Measurements from ENCODE around the gene C1orf21.
"Not testable (repeated sequence)": the region's sequence is repeated elsewhere in the genome, so short reads cannot be mapped to it uniquely, and the experiment has no call there.

Gene C1orf21

GRCh38 chr1:184598403-184599193, 211.8 kb downstream of the C1orf21 start:
- no peak for DNase-seq (ENCODE audit: low spot score)

DNA sequence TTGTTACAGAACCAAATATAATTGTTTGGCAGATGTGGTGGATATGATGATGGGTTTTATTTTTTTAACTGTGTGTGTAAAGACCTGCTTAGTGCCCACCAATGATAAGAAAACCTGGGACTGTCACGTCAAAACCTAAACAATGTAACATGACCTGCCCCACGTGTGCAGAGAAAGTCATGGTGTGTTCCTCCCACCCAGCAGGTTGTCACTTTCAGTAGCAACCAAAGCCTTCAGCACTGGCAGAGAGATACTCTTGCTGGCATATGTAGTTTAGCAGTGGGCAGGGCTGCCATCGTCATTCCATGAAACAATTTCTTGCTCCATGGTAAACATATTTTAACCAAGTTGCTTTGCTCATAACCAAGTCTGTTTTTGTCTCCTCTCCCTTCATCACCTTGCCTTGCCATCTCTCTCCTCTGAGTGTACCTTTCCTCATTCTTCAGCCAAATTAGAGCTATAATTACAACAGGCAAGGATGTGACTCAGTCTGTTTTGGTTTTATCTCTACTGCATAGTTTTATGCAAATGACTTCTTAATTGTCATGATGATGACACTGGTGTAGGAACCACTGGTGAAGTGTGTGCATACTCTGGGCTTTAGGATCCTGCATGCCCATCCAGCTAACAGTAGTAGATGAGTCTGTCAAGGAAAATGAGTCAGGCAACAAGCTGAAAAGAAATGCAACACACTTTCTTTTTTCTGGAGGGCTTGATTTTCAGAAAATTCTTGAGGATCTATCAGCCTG, 217.5 kb downstream of the C1orf21 start:
- DNase-seq (ENCODE audit: low spot score), result no peak

DNA sequence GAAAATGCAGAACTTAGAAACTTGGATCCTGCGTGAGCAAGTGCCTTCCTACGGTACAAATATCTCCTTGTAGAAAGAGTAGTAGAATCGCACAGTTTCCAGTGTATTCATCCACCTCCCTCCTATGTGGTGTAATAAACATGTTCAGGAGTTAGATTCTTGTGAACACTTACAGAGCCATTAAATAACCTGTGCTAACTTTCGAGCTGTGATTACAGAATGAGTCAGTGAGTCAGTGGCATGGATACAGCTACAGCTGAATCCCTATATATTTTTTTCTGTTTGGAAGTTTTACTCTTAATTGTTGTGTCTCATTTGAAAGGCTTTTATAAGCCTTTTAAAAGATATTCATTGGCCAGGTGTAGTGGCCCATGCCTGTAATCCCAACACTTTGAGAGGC, 219.1 kb downstream of the C1orf21 start:
- no peak for DNase-seq (ENCODE audit: low spot score)

DNA sequence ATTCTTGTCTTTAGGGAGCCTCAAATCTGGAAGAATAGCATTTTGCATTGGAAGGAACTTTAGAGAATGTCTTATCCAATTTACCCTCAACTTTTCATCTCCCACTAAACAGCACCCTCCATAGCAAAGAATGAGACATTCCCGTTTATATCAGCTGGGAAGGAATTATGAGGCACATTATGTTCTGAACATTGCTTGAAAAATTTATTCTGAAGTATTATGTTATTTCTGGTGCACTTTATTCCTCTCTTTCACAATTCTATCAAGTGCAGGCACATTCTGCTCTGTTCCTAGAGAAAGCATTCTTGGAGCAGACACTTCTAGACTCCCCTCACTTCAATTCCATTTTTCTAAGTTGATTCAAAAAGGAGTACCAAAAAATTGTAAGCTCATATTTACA, 220.0 kb downstream of the C1orf21 start:
- no peak for DNase-seq (ENCODE audit: low spot score)

DNA sequence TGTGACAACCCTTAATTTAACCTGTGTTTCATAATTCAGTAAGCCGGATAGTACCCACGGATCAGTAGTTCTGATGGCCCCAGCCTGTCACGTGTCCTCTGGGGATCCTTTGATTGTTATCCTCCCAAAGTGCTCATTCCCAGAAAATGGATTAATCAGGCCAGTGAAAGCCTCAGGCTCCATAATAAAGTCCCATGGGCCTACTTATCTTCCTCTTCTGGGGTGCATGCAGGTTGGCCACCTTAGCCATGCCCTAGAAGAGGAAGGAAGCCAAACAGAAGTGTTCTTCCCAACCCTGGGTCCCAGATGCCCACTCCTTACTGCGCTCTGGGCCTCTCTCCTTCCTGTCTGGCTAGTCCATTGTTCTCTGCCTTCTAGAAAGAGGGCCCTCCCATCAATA, 221.8 kb downstream of the C1orf21 start:
- no peak for DNase-seq (ENCODE audit: low spot score)

- no peak for DNase-seq (ENCODE audit: low spot score)
These were observed 222.2 kb downstream of the C1orf21 start for GRCh38 chr1:184608990-184609389.

GRCh38 chr1:184610876-184611595, 224.2 kb downstream of the C1orf21 start:
- DNase-seq (ENCODE audit: low spot score), result no peak

- DNase-seq (ENCODE audit: low spot score), result not testable (repeated sequence)
These were observed 225.4 kb downstream of the C1orf21 start for GRCh38 chr1:184612229-184612628.

GRCh38 chr1:184614667-184615066, 227.8 kb downstream of the C1orf21 start:
- no peak for DNase-seq (ENCODE audit: low spot score)

GRCh38 chr1:184615301-184615700, 228.5 kb downstream of the C1orf21 start:
- no peak for DNase-seq (ENCODE audit: low spot score)

DNA sequence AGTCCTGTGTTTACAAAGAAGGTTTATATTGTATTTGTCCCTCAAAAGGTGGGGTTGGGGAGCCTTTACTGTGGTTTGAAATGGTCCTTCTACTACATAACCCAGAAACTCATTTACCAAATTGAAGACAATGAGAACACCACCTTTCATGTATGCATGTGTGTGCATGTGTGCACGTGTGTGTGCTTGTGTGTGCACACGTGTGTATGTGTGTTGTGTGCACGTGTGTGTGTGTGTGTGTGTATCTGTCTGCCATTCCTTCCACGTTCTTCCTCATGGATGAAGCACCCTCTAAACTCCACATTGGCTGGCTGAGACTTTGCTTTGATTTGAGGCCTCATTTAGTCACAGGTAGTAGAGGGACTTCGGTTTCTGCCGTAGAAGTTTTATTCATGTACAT, 229.7 kb downstream of the C1orf21 start:
- DNase-seq (ENCODE audit: low spot score), result no peak

- DNase-seq (ENCODE audit: low spot score), result no peak
These were observed 230.7 kb downstream of the C1orf21 start for GRCh38 chr1:184617433-184618029.

DNA sequence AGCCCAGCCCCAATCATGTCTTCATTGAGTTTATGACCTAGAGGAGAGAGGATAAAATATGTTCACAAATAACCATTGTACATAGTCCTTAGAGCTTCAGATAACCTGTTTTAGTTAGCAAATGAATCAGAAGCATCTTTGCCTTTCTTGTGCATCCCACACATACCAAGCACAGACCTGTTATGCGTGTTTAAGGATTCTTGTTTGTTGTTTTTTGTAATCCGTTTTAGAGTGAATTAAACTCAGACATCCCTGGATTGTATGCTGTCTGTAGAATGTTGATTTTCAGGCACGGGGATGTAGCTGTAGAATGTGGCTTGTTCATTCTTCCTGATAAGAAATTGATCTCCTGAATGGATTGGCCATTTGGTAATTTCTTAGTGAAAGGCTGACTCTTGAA, 232.0 kb downstream of the C1orf21 start:
- DNase-seq (ENCODE audit: low spot score), result no peak

- no peak for DNase-seq (ENCODE audit: low spot score)
These were observed 233.6 kb downstream of the C1orf21 start for GRCh38 chr1:184620469-184620868.

GRCh38 chr1:184621260-184621659, 234.4 kb downstream of the C1orf21 start:
- no peak for DNase-seq (ENCODE audit: low spot score)

- DNase-seq (ENCODE audit: low spot score), result no peak
These were observed 235.5 kb downstream of the C1orf21 start for GRCh38 chr1:184622136-184622823.

DNA sequence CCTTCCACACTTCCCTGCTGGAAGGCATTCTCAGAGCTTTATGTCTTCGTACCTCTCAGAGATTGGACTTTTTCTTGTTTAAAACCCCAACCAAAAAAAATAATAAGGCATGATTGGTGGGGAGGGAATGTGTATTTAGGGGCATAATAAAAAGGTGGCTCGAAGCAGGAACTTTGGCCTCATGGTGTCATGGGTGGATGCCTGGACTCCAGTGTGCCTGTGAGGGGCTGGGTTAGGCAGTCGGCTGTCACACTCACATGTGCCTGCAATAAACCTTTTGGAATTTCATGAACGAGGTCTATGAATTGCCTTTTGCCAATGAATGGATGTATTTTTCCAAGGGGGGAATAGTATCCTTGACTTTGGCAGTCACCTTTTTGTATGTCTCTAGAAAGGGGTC, 236.6 kb downstream of the C1orf21 start:
- no peak for DNase-seq (ENCODE audit: low spot score)

DNA sequence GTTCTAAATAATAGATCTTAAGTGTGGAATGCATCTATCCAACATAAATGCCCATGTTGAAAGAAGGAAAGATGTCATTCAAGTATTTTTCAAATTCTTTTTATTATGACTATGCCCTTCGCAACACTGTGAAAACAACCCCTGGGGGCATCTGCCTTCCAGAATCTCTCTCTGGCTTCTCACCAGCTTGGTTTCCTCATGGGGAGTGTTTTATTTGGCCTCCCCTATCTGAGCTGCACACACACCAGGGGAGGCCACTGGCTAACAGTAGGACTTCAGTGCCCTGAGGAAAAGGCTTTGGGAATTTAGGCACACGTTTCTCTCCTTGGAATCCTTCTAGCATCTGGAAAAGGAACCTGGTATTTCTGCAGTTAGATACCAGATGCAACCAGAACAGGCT, 237.2 kb downstream of the C1orf21 start:
- DNase-seq (ENCODE audit: low spot score), result no peak

GRCh38 chr1:184624626-184625025, 237.8 kb downstream of the C1orf21 start:
- DNase-seq (ENCODE audit: low spot score), result no peak

DNA sequence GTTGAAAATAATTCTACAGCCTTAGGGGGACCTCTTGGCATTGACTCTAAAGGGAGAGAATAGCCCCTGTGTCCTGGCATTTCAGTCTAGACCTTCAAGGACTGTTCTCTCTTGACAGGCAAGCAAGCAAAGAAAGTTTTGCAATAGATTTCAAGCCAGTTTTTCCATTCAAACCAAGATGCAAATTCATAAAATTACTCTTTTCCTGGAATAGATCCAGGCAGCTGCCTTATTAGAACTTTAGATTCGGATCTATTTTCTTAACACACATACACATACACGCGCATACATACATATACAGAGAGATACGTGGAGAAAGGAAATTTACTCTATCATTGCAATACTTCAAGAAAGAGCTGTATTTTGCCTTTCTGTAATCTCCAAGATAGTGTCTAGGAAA, 238.4 kb downstream of the C1orf21 start:
- DNase-seq (ENCODE audit: low spot score), result no peak

- no peak for DNase-seq (ENCODE audit: low spot score)
These were observed 239.5 kb downstream of the C1orf21 start for GRCh38 chr1:184626076-184627006.

All from pons (tissue), 1 donor.